Measurements from ENCODE around the gene ATP6V1F. TPM values are rescaled to one million over a fixed set of nuclear protein-coding genes. Genes with fewer than 3 reads are reported as not detected.

The ATP6V1F gene
- total RNA-seq, 1 experiment from 2014 or later = 126 TPM

- no peak for DNase-seq (ENCODE audit: low read depth)
These were observed 52.7 kb downstream of the ATP6V1F start for GRCh38 chr7:128915271-128915819.

Other genes starting within 250 kb of the ATP6V1F start
- gene GARIN1A, start 190.6 kb upstream of the ATP6V1F start, total RNA-seq (2014; rRNA removed; shearing (Covaris generic)) = 0.05 and 0.13 TPM in 2 replicates
- 218 and 245 TPM in 2 replicates for gene CALU, start 123.5 kb upstream of the ATP6V1F start, total RNA-seq (2014; rRNA removed; shearing (Covaris generic))
- not detected in 2 replicates for gene OPN1SW, start 87.1 kb upstream of the ATP6V1F start, total RNA-seq (2014; rRNA removed; shearing (Covaris generic))
- 5.7 and 7.6 TPM in 2 replicates for gene CCDC136, start 70.9 kb upstream of the ATP6V1F start, total RNA-seq (2014; rRNA removed; shearing (Covaris generic))
- gene FLNC, start 32.5 kb upstream of the ATP6V1F start, total RNA-seq (2014; rRNA removed; shearing (Covaris generic)) = 38.2 and 38.6 TPM in 2 replicates
- gene KCP, start 47.9 kb downstream of the ATP6V1F start, total RNA-seq (2014; rRNA removed; shearing (Covaris generic)) = 0.35 and 1.4 TPM in 2 replicates
- 2.3 and 2.6 TPM in 2 replicates for gene IRF5, start 75.1 kb downstream of the ATP6V1F start, total RNA-seq (2014; rRNA removed; shearing (Covaris generic))
- gene TNPO3, start 192.3 kb downstream of the ATP6V1F start, total RNA-seq (2014; rRNA removed; shearing (Covaris generic)) = 50.4 and 63.4 TPM in 2 replicates